Measurements from ENCODE around the gene PLCH1.

GRCh38 chr3:155704771-155705559 is 39.9 kb downstream of the PLCH1 start:
- TF ChIP-seq, protein P1, sequence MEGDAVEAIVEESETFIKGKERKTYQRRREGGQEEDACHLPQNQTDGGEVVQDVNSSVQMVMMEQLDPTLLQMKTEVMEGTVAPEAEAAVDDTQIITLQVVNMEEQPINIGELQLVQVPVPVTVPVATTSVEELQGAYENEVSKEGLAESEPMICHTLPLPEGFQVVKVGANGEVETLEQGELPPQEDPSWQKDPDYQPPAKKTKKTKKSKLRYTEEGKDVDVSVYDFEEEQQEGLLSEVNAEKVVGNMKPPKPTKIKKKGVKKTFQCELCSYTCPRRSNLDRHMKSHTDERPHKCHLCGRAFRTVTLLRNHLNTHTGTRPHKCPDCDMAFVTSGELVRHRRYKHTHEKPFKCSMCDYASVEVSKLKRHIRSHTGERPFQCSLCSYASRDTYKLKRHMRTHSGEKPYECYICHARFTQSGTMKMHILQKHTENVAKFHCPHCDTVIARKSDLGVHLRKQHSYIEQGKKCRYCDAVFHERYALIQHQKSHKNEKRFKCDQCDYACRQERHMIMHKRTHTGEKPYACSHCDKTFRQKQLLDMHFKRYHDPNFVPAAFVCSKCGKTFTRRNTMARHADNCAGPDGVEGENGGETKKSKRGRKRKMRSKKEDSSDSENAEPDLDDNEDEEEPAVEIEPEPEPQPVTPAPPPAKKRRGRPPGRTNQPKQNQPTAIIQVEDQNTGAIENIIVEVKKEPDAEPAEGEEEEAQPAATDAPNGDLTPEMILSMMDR (conservative IDR thresholded peaks at IDR 0.05; ENCODE audit: low read length), result no peak
- no peak for TF ChIP-seq EZH2phosphoT487 (IDR thresholded peaks at IDR 0.05; ENCODE audit: borderline replicate concordance, low read depth, low read length)

Measured in OCI-LY7 (cell line).